ENCODE data around the gene LMTK2.

The LMTK2 gene

GRCh38 chr7:98251601-98252424, 145.2 kb downstream of the LMTK2 start, which contains the start of gene TECPR1:
TECPR1 (minus strand) TSS chr7:98252232; CDS start chr7:98246146, 6,086 bp downstream.
- peak; percentile 100 for DNase-seq (ENCODE audit: low spot score)
- no peak for TF ChIP-seq CTCF (IDR thresholded peaks at IDR 0.05; ENCODE audit: borderline replicate concordance, control extremely low read depth, extremely low read depth, insufficient read depth, missing control alignments)
- in situ Hi-C loops (cut with MboI; ENCODE audit: low sequenced_read_pairs, unreplicated experiment), result no loop called here

GRCh38 chr7:98252425-98253054, 145.9 kb downstream of the LMTK2 start:
- in situ Hi-C loops (cut with MboI; ENCODE audit: low sequenced_read_pairs, unreplicated experiment), result no loop called here
- TF ChIP-seq CTCF (IDR thresholded peaks at IDR 0.05; ENCODE audit: borderline replicate concordance, control extremely low read depth, extremely low read depth, insufficient read depth, missing control alignments), result no peak
- no peak for DNase-seq (ENCODE audit: low spot score)

- no peak for DNase-seq (ENCODE audit: low spot score)
- in situ Hi-C loops (cut with MboI; ENCODE audit: low sequenced_read_pairs, unreplicated experiment), result no loop called here
- no peak for TF ChIP-seq CTCF (IDR thresholded peaks at IDR 0.05; ENCODE audit: borderline replicate concordance, control extremely low read depth, extremely low read depth, insufficient read depth, missing control alignments)
These were observed 147.9 kb downstream of the LMTK2 start for GRCh38 chr7:98254516-98254915.

GRCh38 chr7:98254951-98255610, 148.4 kb downstream of the LMTK2 start:
- in situ Hi-C loops (cut with MboI; ENCODE audit: low sequenced_read_pairs, unreplicated experiment), result no loop called here
- no peak for TF ChIP-seq CTCF (IDR thresholded peaks at IDR 0.05; ENCODE audit: borderline replicate concordance, control extremely low read depth, extremely low read depth, insufficient read depth, missing control alignments)
- DNase-seq (ENCODE audit: low spot score), result no peak

- DNase-seq (ENCODE audit: low spot score), result no peak
- TF ChIP-seq CTCF (IDR thresholded peaks at IDR 0.05; ENCODE audit: borderline replicate concordance, control extremely low read depth, extremely low read depth, insufficient read depth, missing control alignments), result no peak
- in situ Hi-C loops (cut with MboI; ENCODE audit: low sequenced_read_pairs, unreplicated experiment), result no loop called here
These were observed 149.8 kb downstream of the LMTK2 start for GRCh38 chr7:98256431-98256830.

- no peak for TF ChIP-seq CTCF (IDR thresholded peaks at IDR 0.05; ENCODE audit: borderline replicate concordance, control extremely low read depth, extremely low read depth, insufficient read depth, missing control alignments)
- DNase-seq (ENCODE audit: low spot score), result no peak
- in situ Hi-C loops (cut with MboI; ENCODE audit: low sequenced_read_pairs, unreplicated experiment), result no loop called here
These were observed 151.0 kb downstream of the LMTK2 start for GRCh38 chr7:98257701-98258100.
